A549 (cell line): ENCODE data around the gene VPS51. TPM values are rescaled to one million over a fixed set of nuclear protein-coding genes. Genes with fewer than 3 reads are reported as not detected.

Experiments
- ATOH8 ChIP-seq: fragments of 250-450 bp; sonication (Bioruptor Pico); IDR thresholded peaks from 2 replicates; pipeline ENCODE4 v1.5.0; 2020; ENCODE audit warnings: low read depth, mild to moderate bottlenecking, moderate library complexity
- EP300 ChIP-seq, 2 experiments: fragments of >200 bp; sonication (Bioruptor Twin); formaldehyde crosslinking; IDR thresholded peaks; 2 replicates in 1 of 2; 3 replicates in 1 of 2; pipeline ENCODE4 v1.6.1; 2016 to 2017
- PBX3 ChIP-seq: IDR thresholded peaks from 2 replicates; pipeline ENCODE4 v1.6.1; 2012
- polyA plus RNA-seq, 4 experiments: library from polyadenylated mRNA; depleted of rRNA in 3 of 4; stranded (reverse); fragments of >200 nt; fragmentation: RNase III in 1 of 4; extraction: RNeasy Plus Mini Kit Qiagen cat#74134 plus additional on column Dnase treatment in 1 of 4; gene quantifications; 2 replicates in 3 of 4; 3 replicates in 1 of 4; pipeline ENCODE4 v1.2.3, GENCODE V29; 2011 to 2017
- small RNA-seq, 6 experiments: library from RNA; depleted of rRNA; stranded (forward); fragments of <200 nt; gene quantifications; one replicate each; pipeline ENCODE3, GENCODE V24; 2012

Gene VPS51
- polyA plus RNA-seq, 2 of the 4 experiments (the other 2 are of a cell fraction): 37.2 to 51.0 TPM

GRCh38 chr11:65160643-65161042 is 64.6 kb downstream of the VPS51 start (continued):
- TF ChIP-seq ATOH8 (CRISPR knock-in tag) (no peak), EP300 (IDR thresholded peaks at IDR 0.05) (no peak), PBX3 (no peak)

Small RNA genes lying within 50 kb of the gene (small RNA-seq; reads per million reads assigned to genes)
- 0 reads per million in 6 experiments for gene HIGD1AP10
- gene PDCL2P2: 0 reads per million in 6 experiments
- 0.16 to 183 (median 19.8) reads per million in 6 experiments for gene RNU2-23P

Other genes starting within 250 kb of the VPS51 start
- 25.9 and 27.7 TPM in 2 replicates for gene EHD1, start 217.6 kb upstream of the VPS51 start, polyA plus RNA-seq (2011; rRNA removed)
- 37.8 to 52.4 TPM (median 43.4 TPM) in 3 replicates for gene EHD1, start 217.6 kb upstream of the VPS51 start, polyA plus RNA-seq (2017; fragmentation: RNase III; extraction: RNeasy Plus Mini Kit Qiagen cat#74134 plus additional on column Dnase treatment)
- gene ATG2A, start 179.0 kb upstream of the VPS51 start, polyA plus RNA-seq (2011; rRNA removed): 3.1 and 4.0 TPM in 2 replicates
- gene ATG2A, start 179.0 kb upstream of the VPS51 start, polyA plus RNA-seq (2017; fragmentation: RNase III; extraction: RNeasy Plus Mini Kit Qiagen cat#74134 plus additional on column Dnase treatment): 10.7 to 13.4 TPM (median 12.8 TPM) in 3 replicates
- 6.9 and 11.1 TPM in 2 replicates for gene PPP2R5B, start 171.5 kb upstream of the VPS51 start, polyA plus RNA-seq (2011; rRNA removed)
- gene PPP2R5B, start 171.5 kb upstream of the VPS51 start, polyA plus RNA-seq (2017; fragmentation: RNase III; extraction: RNeasy Plus Mini Kit Qiagen cat#74134 plus additional on column Dnase treatment): 3.9 to 6.1 TPM (median 5.7 TPM) in 3 replicates
- not detected in 2 replicates for gene GPHA2, start 160.3 kb upstream of the VPS51 start, polyA plus RNA-seq (2011; rRNA removed)
- not detected in 3 replicates for gene GPHA2, start 160.3 kb upstream of the VPS51 start, polyA plus RNA-seq (2017; fragmentation: RNase III; extraction: RNeasy Plus Mini Kit Qiagen cat#74134 plus additional on column Dnase treatment)
- gene MAJIN, start 124.1 kb upstream of the VPS51 start, polyA plus RNA-seq (2011; rRNA removed): 0.12 and 0.24 TPM in 2 replicates
- gene MAJIN, start 124.1 kb upstream of the VPS51 start, polyA plus RNA-seq (2017; fragmentation: RNase III; extraction: RNeasy Plus Mini Kit Qiagen cat#74134 plus additional on column Dnase treatment): not detected in 3 replicates
- 0.67 and 0.79 TPM in 2 replicates for gene BATF2, start 99.2 kb upstream of the VPS51 start, polyA plus RNA-seq (2011; rRNA removed)
- gene BATF2, start 99.2 kb upstream of the VPS51 start, polyA plus RNA-seq (2017; fragmentation: RNase III; extraction: RNeasy Plus Mini Kit Qiagen cat#74134 plus additional on column Dnase treatment): 0.21 to 0.35 TPM (median 0.29 TPM) in 3 replicates
- 117 and 129 TPM in 2 replicates for gene ARL2, start 82.1 kb upstream of the VPS51 start, polyA plus RNA-seq (2011; rRNA removed)
- 136 to 166 TPM (median 160 TPM) in 3 replicates for gene ARL2, start 82.1 kb upstream of the VPS51 start, polyA plus RNA-seq (2017; fragmentation: RNase III; extraction: RNeasy Plus Mini Kit Qiagen cat#74134 plus additional on column Dnase treatment)
- gene SNX15, start 68.8 kb upstream of the VPS51 start, polyA plus RNA-seq (2011; rRNA removed): 13.4 and 15.8 TPM in 2 replicates
- 17.0 to 18.4 TPM (median 17.7 TPM) in 3 replicates for gene SNX15, start 68.8 kb upstream of the VPS51 start, polyA plus RNA-seq (2017; fragmentation: RNase III; extraction: RNeasy Plus Mini Kit Qiagen cat#74134 plus additional on column Dnase treatment)
- gene SAC3D1, start 55.0 kb upstream of the VPS51 start, polyA plus RNA-seq (2011; rRNA removed): 9.4 and 12.9 TPM in 2 replicates
- 29.0 to 31.0 TPM (median 30.4 TPM) in 3 replicates for gene SAC3D1, start 55.0 kb upstream of the VPS51 start, polyA plus RNA-seq (2017; fragmentation: RNase III; extraction: RNeasy Plus Mini Kit Qiagen cat#74134 plus additional on column Dnase treatment)
- gene NAALADL1, start 37.7 kb upstream of the VPS51 start, polyA plus RNA-seq (2011; rRNA removed): not detected in 2 replicates
- not detected in 3 replicates for gene NAALADL1, start 37.7 kb upstream of the VPS51 start, polyA plus RNA-seq (2017; fragmentation: RNase III; extraction: RNeasy Plus Mini Kit Qiagen cat#74134 plus additional on column Dnase treatment)
- 28.0 and 30.9 TPM in 2 replicates for gene CDCA5, start 12.2 kb upstream of the VPS51 start, polyA plus RNA-seq (2011; rRNA removed)
- 43.1 to 46.0 TPM (median 44.1 TPM) in 3 replicates for gene CDCA5, start 12.2 kb upstream of the VPS51 start, polyA plus RNA-seq (2017; fragmentation: RNase III; extraction: RNeasy Plus Mini Kit Qiagen cat#74134 plus additional on column Dnase treatment)
- 27.7 and 30.1 TPM in 2 replicates for gene ZFPL1, start 12.0 kb upstream of the VPS51 start, polyA plus RNA-seq (2011; rRNA removed)
- gene ZFPL1, start 12.0 kb upstream of the VPS51 start, polyA plus RNA-seq (2017; fragmentation: RNase III; extraction: RNeasy Plus Mini Kit Qiagen cat#74134 plus additional on column Dnase treatment): 29.2 to 33.5 TPM (median 31.7 TPM) in 3 replicates
- 8.2 and 9.6 TPM in 2 replicates for gene TM7SF2, start 15.7 kb downstream of the VPS51 start, polyA plus RNA-seq (2011; rRNA removed)
- gene TM7SF2, start 15.7 kb downstream of the VPS51 start, polyA plus RNA-seq (2017; fragmentation: RNase III; extraction: RNeasy Plus Mini Kit Qiagen cat#74134 plus additional on column Dnase treatment): 6.9 to 9.7 TPM (median 8.2 TPM) in 3 replicates
- 5.5 and 6.0 TPM in 2 replicates for gene ZNHIT2, start 21.5 kb downstream of the VPS51 start, polyA plus RNA-seq (2011; rRNA removed)
- 12.4 to 14.0 TPM (median 13.5 TPM) in 3 replicates for gene ZNHIT2, start 21.5 kb downstream of the VPS51 start, polyA plus RNA-seq (2017; fragmentation: RNase III; extraction: RNeasy Plus Mini Kit Qiagen cat#74134 plus additional on column Dnase treatment)
- gene FAU, start 25.9 kb downstream of the VPS51 start, polyA plus RNA-seq (2011; rRNA removed): 401 and 591 TPM in 2 replicates
- 866 to 893 TPM (median 878 TPM) in 3 replicates for gene FAU, start 25.9 kb downstream of the VPS51 start, polyA plus RNA-seq (2017; fragmentation: RNase III; extraction: RNeasy Plus Mini Kit Qiagen cat#74134 plus additional on column Dnase treatment)
- 55.5 and 61.8 TPM in 2 replicates for gene MRPL49, start 26.1 kb downstream of the VPS51 start, polyA plus RNA-seq (2011; rRNA removed)
- 62.7 to 65.5 TPM (median 64.5 TPM) in 3 replicates for gene MRPL49, start 26.1 kb downstream of the VPS51 start, polyA plus RNA-seq (2017; fragmentation: RNase III; extraction: RNeasy Plus Mini Kit Qiagen cat#74134 plus additional on column Dnase treatment)
- 21.4 and 50.4 TPM in 2 replicates for gene SYVN1, start 38.3 kb downstream of the VPS51 start, polyA plus RNA-seq (2011; rRNA removed)
- gene SYVN1, start 38.3 kb downstream of the VPS51 start, polyA plus RNA-seq (2017; fragmentation: RNase III; extraction: RNeasy Plus Mini Kit Qiagen cat#74134 plus additional on column Dnase treatment): 22.4 to 26.9 TPM (median 25.1 TPM) in 3 replicates
- gene SPDYC, start 74.0 kb downstream of the VPS51 start, polyA plus RNA-seq (2011; rRNA removed): not detected in 2 replicates
- not detected in 3 replicates for gene SPDYC, start 74.0 kb downstream of the VPS51 start, polyA plus RNA-seq (2017; fragmentation: RNase III; extraction: RNeasy Plus Mini Kit Qiagen cat#74134 plus additional on column Dnase treatment)
- gene CAPN1, start 85.7 kb downstream of the VPS51 start, polyA plus RNA-seq (2011; rRNA removed): 63.7 and 72.6 TPM in 2 replicates
- gene CAPN1, start 85.7 kb downstream of the VPS51 start, polyA plus RNA-seq (2017; fragmentation: RNase III; extraction: RNeasy Plus Mini Kit Qiagen cat#74134 plus additional on column Dnase treatment): 87.9 to 98.6 TPM (median 93.1 TPM) in 3 replicates
- 52.3 and 55.6 TPM in 2 replicates for gene POLA2, start 165.7 kb downstream of the VPS51 start, polyA plus RNA-seq (2011; rRNA removed)
- gene POLA2, start 165.7 kb downstream of the VPS51 start, polyA plus RNA-seq (2017; fragmentation: RNase III; extraction: RNeasy Plus Mini Kit Qiagen cat#74134 plus additional on column Dnase treatment): 33.8 to 34.5 TPM (median 34.1 TPM) in 3 replicates
- gene CDC42EP2, start 218.7 kb downstream of the VPS51 start, polyA plus RNA-seq (2011; rRNA removed): 3.0 and 3.7 TPM in 2 replicates
- 8.0 to 10.1 TPM (median 8.5 TPM) in 3 replicates for gene CDC42EP2, start 218.7 kb downstream of the VPS51 start, polyA plus RNA-seq (2017; fragmentation: RNase III; extraction: RNeasy Plus Mini Kit Qiagen cat#74134 plus additional on column Dnase treatment)
- gene DPF2, start 237.6 kb downstream of the VPS51 start, polyA plus RNA-seq (2011; rRNA removed): 35.6 and 36.3 TPM in 2 replicates
- gene DPF2, start 237.6 kb downstream of the VPS51 start, polyA plus RNA-seq (2017; fragmentation: RNase III; extraction: RNeasy Plus Mini Kit Qiagen cat#74134 plus additional on column Dnase treatment): 34.8 to 39.8 TPM (median 35.7 TPM) in 3 replicates